Raji (cell line): Measurements from ENCODE around the gene ATP1B3.

Source experiments
- POLR2A ChIP-seq: IDR thresholded peaks from 2 replicates; pipeline ENCODE4 v1.6.1; 2011; ENCODE audit warnings: low read depth, low read length, control low read depth; ENCODE audit not compliant: insufficient read depth

The ATP1B3 gene

DNA sequence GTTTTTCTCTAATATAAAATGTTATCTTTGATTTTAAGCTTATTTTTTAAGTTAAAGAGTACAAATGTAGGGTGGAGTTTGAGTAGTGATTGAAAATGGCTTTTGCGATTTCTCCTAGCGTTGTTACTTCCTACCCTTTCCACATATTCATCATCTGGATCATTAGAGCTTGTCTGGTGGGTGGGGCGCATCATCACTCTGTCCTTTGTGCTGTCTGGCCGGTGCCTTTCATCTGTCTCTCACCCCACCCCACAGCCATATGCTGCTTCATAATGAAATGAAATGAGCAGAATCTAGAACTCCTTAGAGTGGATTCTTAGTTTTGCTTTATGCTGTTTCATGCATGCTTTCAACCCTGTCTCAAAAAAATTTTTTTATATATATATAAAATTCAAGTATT lies 44.3 kb downstream of the ATP1B3 start:
- TF ChIP-seq POLR2A, result no peak

DNA sequence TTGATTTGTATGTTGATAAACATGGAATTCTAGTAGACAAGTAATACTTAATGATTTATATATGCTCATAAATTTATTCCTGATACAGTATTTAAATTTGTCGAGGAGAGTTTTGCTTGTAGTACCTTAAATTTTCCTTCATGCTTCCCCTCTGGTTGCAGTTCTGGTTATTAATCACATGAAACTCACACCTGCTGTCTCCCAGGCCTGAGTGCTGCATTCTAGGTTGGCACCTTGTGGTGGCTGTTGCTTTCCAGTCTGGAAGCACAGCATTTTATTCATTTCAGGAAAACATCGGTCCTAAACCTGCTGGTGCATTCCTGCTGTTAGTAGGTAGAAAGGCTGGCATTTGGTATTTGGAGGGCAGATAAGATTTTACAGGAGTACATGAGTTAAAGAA lies 44.9 kb downstream of the ATP1B3 start:
- TF ChIP-seq POLR2A, result no peak

DNA sequence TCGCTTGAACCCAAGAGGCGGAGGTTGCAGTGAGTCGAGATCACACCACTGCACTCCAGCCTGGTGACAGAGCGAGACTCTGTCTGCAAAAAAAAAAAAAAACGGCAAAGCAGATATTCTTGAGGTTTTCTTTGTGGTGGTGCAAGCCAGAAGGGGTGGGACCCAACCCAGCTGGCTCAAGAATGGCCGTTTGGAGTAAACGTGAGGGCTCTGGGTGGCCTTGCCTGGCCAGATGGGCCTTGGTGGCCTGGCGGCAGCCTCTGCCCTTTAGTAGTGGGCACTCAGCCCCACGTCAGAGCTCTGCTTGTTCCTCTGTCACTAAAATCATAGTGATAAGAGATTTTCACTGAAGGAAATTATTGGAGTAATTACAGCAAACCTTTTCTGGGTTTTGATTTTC lies 50.5 kb downstream of the ATP1B3 start:
- TF ChIP-seq POLR2A, result no peak

DNA sequence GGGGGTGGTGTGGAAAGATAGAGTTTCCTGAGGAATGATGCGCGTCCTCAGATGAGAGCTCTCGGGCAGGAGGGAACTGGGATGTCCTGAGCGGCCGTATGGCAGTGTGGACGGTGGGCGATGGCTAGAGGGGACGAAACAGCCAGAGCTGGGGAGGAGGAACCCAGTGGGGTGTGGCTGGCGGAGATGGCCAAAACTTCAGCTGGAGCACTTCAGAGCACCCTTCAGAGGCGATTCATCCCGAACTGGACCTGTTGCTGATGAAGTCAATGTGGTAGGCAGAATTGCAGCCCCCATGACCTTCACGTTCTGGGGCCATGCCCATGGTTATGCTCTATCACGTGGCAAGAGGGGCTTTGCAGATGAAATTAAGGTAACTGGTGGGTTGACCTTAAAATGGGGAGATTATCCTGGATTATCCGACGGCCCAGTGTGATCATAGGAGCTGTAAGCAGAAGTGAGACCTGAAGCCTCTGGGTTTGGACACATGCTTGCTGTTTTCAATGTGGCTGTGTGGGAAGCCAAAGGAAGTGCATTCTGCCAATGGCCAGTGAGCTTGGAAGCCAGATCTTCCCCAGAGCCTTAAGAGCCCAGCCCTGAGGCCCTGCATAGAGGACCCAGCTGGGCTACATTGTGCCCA lies 52.3 kb downstream of the ATP1B3 start:
- TF ChIP-seq POLR2A, result no peak

DNA sequence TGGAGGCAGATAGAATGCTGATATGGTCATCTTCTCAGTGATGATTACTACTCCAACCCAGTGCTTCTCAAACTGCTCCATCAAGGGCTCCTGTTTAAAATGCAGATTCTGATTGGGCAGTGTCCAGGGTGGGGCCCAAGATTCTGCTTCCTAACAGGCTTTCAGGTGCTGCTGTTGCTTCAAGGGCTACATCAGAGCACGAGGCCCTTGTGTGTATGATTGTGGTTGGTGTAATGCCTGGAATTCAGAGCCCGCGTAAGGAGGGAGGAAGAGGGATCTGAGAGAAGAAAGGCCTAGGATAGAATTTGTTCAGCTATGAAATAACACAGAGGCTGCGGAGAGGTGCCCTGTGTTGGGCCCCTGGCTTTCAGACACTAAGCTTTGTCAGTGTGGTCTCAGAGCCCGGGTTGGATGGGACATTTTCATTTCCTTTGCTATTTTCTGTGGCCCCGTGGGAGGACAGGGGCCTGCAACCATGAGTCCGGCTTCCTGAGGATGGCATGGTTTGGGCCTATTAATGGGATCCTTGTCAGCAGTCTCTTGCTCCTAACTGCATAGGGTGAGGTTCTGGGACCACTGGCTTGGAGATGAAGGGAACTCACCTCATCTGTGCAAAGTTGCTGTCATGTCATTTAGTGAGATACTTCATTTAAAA lies 53.0 kb downstream of the ATP1B3 start:
- no peak for TF ChIP-seq POLR2A

DNA sequence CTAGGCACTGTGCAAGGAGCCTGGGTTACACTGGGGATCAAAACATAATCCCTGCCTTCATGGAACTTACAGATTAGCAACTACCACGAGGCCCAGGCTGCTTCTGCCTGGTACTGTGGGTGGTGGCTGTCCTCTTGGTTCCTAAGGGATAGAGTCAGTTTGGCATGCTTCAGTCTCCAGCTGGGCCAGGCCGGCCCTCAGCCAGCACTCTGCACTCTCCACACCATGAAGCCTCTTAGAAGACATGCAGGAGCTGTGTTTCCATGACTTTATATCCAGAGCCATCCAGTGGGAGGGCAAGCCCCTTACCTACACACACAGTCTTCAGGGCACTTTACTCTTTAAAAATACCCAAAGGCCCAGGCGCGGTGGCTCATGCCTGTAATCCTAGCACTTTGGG lies 54.4 kb downstream of the ATP1B3 start:
- TF ChIP-seq POLR2A, result no peak

DNA sequence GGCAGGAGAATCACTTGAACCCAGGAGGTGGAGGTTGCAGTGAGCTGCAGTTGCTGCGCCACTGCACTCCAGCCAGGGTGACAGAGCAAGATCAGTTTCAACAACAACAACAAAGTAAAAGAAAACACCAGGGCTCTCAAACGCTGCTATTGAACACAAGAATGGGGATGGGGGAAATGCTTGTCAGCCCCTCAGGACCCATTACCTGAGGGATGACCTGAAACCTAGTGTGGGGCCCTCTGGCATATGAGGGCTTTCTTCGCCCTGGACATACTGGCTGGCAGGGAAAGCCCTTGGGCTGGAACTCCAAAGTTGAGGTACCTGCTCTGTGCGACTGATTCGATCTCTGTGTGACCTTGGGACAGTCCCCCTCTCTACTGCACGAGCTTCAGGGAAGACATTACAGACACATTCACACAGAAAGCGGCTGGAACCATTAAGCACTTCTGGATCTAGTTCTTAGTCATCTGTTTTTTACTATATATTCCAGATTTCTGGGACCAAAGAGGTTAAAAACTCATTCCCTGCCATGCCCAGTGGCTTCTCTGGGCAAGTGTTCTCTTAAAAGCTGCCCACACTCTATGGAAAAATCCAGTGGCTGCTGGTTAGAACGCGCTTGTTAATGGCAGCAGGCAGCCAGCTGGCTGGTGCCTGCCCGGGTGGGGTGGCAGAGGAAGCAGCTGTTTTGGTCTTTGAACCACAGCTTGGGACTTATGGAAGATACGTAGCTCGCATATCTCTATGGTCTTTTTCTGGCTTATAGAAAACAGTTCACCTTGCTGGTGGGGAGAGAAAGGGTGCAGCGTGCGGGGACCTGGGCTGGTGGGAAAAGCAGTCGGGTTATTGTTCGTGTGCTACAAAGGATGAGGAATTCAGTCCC lies 57.2 kb downstream of the ATP1B3 start:
- TF ChIP-seq POLR2A, result no peak

DNA sequence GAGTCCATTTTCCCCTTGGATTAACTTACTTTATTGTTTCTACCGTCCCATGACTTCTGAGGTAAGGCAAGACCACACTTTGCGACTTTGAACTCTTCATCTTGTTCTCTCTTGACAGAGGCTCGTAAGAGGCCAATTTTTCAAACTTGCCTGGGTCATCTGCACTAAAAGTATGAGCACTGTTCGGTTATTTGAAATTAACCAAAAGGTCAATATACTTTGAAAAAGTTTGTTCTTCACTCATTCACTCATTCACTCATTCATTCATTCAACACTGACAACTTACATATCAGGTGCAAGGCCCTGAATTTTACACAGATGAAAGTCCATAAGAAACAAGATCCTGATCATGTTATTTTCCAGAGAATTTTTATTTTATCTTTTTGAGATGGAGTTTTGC lies 57.9 kb downstream of the ATP1B3 start:
- TF ChIP-seq POLR2A, result no peak

DNA sequence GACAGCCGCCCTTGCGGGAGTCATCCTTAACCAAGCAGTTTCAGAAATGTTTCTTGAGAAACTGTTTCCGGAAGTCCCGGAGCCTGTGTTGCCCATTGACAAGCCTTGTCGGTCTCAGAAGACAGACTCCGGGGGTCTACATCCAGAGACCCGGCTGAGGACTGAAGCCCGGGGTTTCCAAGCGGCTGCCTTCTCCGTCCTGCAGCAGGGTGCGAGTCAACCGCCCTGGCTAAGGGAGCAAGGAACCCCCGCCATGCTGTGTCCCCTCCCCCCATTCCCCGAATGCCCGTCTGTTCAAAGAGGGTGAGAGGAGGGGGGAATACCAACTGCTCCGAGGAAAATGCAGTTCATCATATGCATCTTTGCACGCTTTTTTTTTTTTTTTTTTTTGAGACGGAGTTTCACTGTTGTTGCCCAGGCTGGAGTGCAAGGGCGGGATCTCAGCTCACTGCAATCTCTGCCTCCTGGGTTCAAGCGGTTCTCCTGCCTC lies 61.6 kb downstream of the ATP1B3 start:
- TF ChIP-seq POLR2A, result no peak

DNA sequence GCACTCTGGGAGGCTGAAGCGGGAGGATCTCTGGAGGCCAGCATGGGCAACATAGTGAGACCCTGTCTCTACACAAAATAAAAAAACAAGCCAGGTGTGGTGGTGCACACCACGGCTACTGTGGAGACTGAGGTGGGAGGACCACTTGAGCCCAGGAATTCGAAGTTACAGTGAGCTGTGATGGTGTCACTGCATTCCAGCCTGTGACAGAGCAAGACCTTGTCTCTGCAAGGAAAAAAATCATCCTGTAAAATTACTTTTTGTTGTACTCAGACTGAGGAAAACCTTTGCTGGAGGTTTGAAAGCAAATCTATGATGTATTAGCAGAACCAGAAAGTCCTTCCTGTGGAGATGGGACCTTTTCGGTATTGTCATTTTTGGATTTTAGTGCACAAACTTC lies 63.3 kb downstream of the ATP1B3 start:
- TF ChIP-seq POLR2A, result no peak

DNA sequence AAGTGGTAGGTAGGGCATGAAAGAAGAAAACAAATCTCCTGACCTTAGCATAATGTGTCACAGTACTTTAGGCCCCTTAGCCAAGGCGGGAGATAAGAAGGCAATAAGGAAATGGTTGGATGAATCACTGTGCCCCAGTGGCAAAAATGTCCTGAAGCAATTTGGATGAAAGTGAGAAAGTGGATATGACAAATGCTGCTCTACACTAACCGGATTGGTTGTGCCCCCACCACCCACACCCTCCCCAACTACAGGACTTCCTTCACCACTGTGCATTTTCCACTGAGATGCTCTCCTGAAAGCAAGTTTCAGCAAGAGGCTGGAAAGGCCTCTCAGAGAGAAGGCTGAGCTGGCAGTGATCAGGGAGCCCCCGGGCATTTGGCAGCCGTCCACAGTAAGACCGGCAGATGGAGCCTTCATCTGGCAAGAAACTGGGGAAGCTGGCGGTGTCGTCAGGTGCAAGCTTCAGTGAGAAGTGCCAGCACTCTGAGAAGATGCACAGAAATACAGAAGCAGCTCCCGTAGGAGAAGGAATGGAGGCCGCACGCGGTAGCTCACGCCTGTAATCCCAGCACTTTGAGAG lies 63.8 kb downstream of the ATP1B3 start:
- no peak for TF ChIP-seq POLR2A

DNA sequence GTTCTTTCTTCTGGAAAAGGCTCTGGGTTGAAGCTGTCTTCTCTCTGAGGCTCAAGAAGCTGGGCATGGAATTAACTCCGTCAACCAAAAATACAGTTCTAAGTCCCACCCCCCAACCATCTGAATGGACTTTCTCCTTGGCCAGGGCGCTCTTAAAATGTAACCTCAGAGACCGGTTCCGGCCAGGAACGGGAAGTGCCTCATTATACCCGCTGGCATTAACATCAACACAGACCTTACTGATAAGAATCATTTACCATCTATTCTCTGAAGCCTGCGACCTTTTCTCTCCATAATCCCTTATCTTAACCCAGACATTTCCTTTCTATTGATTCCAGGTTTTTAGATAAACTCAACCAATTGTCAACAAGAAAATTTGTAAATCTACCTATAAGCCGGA lies 64.7 kb downstream of the ATP1B3 start:
- no peak for TF ChIP-seq POLR2A

DNA sequence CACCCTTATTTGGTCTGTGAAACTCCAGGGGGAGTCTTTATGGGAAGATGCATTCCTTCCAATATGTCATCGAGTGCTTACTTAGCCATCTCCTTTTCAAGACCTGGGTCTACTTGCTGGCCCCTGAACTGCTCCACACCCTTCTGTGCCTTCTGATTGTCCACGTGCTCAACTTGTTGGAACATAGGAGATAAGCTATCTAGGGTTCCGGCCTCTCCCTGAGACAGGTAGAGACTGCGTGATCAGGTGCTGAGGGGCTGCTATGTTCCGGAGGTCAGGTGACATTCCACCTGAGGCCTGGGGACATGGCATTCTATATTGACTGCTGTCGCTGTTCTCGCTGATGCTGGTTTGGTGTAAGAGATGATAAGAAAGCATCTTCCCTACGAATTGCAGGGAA lies 65.6 kb downstream of the ATP1B3 start:
- TF ChIP-seq POLR2A, result no peak

DNA sequence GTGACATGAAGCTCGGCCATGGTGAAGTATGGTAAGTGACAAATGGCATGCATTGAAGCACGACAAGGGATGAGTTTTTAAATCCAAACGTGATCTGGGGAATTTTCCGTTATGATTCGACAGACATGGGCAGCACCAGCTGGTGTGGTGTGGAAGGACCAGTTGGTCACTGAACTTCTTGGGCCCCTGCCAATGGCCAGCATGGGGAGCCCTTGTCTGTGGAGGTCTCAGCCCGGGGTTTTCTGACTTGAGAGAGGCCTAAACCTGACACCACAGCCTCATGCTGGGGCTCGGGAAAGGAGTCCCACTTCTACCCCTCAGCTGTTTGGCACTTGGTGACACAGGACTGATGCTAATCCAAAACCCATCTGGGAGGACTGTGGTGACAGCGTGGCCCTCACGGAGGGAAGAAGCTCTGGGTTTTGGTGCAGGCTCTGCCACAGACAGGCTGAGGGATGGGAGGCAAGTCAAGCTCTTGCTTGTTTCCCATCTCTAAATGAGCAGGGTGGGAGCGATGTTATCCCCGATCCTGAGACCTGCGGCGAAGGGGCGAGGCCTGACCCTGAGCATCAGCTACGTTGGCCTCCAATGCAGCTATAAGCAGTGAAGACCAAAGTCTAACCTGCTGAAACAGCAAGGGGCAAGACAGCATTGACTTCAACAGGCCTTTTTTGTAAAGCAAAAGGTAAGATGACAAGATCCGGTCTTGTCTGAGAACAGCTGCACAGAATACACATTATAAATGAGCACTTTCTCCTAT lies 69.5 kb downstream of the ATP1B3 start:
- no peak for TF ChIP-seq POLR2A

DNA sequence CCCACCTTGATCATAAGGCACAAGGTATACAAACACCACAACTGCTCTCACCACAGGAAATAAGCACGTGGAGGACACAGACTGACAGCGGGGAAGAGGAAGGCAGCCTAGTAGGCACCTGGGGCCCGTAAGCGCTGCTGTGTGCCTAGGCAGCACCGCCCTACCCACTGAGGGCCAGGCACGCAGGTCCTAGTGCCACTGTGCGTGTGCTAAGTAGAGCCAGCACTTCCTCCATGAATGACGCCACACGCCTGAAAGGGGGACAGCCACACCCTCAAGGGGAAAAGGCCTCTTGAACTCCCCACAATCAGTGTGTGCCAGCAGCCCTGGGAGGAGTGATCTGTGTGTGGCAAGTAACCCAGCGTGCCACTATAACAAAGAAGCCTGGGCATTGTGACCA lies 73.0 kb downstream of the ATP1B3 start:
- TF ChIP-seq POLR2A, result no peak

DNA sequence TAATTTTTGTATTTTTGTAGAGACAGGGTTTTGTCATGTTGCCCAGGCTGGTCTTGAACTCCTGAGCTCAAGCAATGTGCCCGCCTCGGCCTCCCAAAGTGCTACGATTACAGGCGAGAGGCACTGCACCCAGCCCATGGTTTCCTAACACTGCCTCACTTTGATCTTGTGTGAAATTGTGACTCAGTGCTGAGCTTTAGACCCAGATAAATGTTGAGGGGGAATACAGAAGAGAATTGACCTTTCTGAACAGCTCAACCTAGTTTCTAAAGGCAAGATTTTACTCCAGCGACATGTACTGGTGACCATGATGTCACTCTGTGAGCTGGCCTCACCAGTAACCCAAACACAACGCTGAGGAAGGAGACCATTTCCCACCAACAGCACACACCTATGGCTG lies 73.5 kb downstream of the ATP1B3 start:
- TF ChIP-seq POLR2A, result no peak
